Activated T-cell treated with anti-CD3 and anti-CD28 coated beads for 1 hour (primary cell): ENCODE measurements around the gene SLC25A12.
A peak's percentile ranks its signal among the peaks of the same experiment; 100 is the strongest.
"Not testable (repeated sequence)": the region's sequence is repeated elsewhere in the genome, so short reads cannot be mapped to it uniquely, and the experiment has no call there.

ENCODE experiments used
- DNase-seq: peaks from one replicate; pipeline ENCODE4 v3.0.0-alpha.2; 2020; ENCODE audit warnings: low read depth

The SLC25A12 gene, protein sequence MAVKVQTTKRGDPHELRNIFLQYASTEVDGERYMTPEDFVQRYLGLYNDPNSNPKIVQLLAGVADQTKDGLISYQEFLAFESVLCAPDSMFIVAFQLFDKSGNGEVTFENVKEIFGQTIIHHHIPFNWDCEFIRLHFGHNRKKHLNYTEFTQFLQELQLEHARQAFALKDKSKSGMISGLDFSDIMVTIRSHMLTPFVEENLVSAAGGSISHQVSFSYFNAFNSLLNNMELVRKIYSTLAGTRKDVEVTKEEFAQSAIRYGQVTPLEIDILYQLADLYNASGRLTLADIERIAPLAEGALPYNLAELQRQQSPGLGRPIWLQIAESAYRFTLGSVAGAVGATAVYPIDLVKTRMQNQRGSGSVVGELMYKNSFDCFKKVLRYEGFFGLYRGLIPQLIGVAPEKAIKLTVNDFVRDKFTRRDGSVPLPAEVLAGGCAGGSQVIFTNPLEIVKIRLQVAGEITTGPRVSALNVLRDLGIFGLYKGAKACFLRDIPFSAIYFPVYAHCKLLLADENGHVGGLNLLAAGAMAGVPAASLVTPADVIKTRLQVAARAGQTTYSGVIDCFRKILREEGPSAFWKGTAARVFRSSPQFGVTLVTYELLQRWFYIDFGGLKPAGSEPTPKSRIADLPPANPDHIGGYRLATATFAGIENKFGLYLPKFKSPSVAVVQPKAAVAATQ

DNA sequence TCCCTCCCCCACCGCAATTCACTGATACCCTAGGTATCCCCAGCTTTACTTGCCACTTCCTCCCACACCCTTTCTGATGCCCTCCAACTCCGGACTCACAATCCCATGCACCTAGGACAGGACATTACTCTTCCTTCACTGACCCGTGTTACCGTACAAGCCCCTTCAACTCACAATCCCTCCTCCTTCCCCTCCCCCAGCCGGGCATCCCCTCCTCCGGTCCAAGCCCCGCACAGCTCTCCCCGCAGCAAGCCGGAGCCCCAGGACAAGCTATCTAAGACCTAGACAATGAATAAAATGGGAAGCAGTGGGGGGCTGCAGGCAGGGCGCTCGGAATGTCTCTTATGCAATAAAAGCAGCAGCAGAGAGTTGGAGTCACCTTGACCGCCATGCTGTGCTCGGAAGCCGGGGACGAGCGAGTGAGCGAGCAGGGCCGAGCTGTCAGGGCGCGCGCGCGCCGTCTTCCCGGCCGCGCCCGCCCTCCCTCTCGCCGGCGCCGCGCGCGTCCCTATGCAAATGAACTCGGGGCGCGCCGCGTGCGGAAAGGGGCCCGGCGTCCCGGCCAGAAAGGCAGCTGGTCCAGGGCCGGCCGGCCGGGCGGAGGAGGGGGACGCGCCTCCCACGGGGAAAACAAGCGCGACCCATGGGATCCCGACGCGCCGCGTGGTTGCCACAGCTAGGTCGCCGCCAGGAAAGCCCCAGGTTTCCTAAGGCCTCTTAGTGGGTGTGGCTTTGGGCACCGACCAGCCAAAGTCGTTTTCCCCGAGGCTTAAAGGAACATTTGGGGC, at the start of gene SLC25A12:
SLC25A12 (minus strand) TSS at position 421 of the 788 bp plus-strand sequence; CDS start at position 391, 30 bp downstream.
- DNase-seq, result peak; percentile 65

DNA sequence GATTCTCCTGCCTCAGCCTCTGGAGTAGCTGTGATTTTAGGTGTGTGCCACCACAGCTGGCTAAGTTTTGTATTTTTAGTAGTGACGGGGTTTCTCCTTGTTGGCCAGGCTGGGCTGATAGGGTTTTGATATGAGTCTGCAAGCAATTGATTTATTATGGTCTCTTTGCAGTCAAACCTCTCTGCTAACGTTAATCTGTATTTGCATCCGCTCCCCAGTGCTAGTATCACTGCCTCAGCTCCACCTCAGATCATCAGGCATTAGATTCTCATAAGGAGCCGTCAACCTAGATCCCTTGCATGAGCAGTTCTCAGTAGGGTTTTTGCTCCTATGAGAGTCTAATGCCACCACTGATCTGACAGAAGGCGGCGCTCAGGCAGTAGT, 47.3 kb upstream of the SLC25A12 start:
- DNase-seq, result no peak

DNA sequence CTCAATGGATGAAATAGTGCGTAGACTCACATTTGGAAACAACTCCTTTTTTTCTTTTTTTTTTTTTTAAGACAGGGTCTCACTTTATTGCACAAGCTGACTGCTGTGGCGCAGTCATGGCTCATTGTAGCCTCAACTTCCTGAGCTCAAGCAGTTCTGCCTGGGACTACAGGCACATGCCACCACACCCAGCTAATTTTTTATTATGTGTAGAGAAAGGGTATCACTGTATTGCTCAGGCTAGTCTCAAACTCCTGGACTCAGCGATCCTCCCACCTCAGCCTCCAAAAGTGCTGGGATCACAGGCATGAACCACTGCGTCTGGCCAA, 45.7 kb upstream of the SLC25A12 start:
- DNase-seq, result no peak

DNA sequence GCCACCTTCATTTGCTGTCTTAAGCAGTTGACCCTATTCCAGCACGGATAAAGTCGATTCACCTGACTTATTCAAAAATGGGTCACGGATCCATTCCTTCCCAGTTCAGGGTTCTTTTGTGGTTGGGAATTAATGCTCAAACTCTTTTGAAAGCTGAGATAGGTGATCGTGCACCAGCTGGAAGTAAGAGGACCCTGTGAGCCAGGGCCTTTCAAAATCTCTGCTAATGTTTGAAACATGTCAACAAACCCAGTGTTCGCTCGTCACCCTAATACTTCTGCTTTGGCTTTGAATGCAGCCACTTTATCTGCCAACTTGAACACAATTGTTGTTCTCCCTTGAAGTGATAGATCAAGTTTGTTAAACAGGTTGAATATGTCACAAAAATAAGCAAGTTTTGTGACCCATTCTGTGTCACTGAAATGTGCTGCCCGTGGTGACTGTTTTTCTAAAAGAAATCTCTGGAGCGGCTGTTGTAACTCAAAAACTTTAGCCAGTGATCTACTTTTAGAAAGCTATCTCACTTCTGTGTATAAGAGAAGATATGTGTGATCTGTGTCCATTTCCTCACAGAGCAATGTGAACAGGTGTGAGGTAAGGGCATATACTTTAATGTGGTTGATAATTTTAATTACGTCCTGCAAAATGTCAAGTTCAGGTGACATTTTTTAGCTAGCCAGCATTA, 45.2 kb upstream of the SLC25A12 start:
- DNase-seq, result no peak

DNA sequence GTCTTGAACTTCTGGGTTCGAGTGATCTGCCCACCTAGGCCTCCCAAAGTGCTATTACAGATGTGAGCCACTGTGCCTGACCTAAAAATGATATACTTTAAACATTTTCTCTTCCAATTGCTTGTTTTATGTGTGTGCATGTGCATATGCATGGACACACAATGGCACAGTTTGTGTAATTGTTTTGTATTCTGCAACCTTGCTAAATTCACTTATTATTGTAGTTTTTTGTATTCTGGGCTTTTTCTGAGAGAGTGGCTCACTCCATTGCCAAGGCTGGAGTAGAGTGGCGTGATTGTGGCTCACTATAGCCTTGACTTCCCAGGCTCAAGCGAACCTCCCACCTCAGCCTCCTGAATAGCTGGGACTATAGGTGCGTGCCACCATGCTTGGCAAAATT, 36.3 kb upstream of the SLC25A12 start:
- DNase-seq, result no peak

DNA sequence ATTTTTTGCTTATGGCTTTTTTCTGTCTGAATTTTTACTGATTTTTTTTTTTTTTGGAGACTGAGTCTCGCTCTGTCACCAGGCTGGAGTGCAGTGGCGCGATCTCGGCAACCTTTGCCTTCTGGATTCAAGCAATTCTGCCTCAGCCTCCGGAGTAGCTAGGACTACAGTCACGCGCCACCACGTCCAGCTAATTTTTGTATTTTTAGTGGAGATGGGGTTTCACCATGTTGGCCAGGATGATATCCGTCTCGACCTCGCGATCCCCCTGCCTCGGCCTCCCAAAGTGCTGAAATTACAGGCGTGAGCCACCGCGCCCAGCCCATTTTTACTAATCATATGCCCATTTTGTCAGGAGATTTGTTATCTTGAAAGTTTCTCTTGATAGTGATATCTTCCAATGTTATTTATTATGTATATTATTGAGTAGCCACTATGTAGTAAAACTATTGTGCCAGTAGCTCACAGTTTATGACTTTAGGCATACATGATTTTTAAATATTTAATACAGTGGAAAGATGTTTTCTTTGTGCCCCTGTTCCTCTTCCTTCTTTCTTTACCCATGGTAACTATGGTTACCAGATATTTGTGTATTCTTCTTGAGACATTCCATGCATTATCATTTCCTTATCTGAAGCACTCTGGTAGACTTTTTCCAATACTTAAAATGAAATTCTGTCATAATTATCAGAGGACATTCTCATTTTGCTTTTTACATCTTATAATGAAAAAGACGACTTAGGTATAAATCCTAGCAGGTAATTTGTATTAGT, 30.3 kb upstream of the SLC25A12 start:
- no peak for DNase-seq

DNA sequence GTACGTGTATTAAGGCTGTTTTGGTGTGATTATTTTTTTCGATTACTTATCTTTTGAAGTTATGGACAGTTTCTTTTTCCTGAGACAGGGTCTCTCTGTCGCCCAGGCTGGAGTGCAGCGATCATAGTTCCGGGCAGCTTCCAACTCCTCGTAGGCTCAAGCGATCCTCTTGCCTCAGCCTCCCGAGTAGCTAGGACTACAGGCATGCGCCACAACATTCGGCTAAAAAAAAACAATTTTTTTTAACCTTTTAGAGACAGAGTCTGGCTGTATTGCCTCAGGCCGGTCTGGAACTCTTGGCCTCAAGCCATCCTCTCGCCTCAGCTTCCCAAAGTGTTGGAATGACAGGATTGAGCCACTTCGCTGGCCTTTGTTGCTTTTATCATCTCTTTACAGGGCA, 29.2 kb upstream of the SLC25A12 start:
- no peak for DNase-seq

DNA sequence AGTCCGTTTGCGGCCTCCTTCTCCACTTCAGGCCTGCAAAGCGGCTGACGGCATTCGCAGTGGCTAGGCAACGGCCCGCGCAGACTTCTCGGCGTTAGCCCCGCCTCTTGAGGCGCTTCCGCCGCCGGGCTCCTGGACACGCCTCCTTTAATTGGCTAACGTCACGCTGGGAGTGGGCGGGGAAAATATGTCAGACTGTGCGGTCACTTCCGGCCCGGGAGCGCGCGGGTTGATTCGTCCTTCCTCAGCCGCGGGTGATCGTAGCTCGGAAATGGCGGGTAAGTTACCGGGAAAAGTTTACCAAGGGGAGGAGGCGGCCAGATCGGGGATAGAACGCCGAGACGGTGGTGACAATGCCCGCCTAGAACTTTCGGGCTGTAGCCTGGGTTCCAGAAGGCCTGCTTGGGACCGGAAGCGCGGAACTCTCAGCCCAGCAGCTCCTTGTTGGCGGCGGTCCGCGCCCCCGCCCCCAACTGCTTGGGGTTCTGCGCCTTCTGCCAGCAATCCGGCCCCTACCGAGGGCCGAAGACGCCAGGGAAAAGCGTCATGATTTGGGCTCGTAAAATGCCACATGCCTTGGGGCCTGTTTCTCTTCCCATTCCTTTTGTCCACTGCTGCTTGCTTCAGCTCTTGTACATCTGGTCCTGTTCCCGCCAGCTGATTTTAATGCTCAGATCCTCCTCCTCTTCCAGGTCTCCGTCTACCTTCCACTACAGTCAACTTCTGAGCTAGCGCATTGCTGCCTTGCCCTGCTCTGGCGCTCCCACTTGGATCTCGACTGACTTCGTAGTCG, 28.4 kb upstream of the SLC25A12 start, which contains the start of gene HAT1:
HAT1 (plus strand) TSS at position 232 of the 793 bp plus-strand sequence; CDS start at position 272, 40 bp downstream.
- peak; percentile 95 for DNase-seq

DNA sequence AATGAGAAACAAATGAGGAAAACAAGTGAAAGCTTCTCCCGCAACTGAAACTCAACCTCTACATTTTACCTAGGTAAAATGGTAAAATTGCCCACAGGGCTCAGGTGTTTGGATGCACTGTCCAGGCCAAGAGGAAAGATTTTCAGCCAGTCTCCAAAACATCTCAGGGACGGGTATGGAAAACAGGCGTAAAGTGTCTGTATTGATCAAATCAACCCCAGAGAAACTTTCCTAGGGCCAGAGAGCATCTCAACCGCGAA, 27.9 kb upstream of the SLC25A12 start:
- no peak for DNase-seq

DNA sequence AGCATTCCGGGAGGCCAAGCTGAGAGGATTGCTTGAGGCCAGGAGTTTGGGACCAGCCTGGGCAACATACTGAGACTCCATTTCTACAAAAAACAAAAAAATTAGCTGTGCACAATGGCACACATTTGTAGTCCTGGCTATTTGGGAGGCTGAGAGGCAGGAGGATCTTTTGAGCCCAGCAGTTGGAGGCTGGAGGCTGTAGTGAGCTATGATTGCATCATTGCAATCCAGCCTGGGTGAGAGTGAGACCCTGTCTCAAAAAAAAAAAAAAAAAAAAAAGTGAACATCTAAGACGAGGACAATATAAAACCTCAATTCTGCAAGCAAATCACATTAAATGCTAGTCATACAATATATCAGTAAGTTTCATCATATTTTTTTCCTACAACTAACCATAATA, 25.4 kb upstream of the SLC25A12 start:
- DNase-seq, result no peak

DNA sequence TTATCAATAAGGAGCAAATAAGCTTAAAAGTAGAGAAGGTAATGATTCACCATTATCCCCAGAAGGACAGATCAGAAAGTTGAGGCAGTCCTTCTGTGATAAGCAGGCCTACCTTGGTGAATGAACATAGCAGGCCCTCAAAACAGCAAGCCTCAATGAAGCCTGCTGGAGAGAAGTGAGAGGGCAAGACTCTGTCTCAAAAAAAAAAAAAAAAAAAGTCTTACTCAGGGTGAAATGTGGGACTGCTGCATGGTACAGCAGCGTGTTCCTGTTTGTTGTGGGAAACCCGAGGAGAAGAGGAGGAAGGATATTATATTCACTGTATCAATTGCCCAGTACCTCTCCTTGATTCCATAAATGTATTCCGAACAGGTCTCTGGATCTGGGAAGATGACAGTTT, 19.5 kb upstream of the SLC25A12 start:
- no peak for DNase-seq

DNA sequence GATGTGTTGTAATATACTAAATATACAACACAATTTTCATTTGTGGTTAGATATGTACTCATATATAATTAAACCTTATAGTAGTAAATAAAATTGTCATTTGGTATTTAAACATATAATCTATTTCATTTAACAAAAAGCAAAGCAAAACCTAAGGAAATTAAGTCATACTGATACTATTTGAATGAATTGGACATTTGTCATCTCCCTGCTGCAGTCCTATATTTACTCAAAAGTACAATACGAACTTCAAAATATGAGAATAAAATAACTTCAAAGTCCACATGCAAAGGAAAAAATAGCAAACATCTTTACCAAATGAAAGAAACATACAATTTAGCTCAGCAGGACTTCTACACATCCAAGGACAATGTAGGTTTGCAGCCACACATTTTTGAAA, 16.4 kb upstream of the SLC25A12 start:
- no peak for DNase-seq

DNA sequence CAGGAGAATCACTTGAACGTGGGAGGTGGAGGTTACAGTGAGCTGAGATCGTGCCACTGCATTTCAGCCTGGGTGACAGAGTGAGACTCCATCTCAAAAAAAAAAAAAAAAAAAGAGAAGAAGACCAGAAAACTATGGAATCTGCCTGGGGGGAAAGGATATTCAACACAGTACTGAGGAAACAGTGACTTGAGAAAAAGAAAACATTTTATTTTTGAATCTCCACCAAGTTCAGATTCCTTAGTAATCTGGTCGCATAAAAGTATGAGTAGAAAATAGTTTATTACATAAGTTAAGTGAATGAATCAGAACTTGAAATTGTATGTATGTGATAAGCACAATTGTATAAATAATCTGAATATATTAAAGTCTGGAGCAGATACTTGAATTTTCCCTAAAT, 15.2 kb upstream of the SLC25A12 start:
- DNase-seq, result no peak

DNA sequence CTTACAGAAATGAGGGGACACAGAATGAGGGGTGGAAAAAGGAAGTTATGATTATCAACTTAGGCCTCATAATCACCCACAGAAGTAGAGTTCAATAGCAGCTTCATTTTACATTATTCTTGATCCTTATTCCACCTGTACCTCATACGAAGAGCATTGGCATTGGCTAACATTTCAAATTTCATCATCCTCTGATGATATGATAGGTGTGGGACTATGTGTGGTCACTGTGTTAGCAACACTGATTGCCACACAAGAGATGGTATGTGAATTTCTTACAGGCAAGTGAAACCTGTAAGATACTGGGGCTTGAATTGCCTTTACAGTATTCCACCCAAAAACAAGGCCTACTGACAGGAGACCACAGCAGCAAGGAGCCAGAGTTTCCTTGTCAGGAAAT, 14.2 kb upstream of the SLC25A12 start:
- no peak for DNase-seq

DNA sequence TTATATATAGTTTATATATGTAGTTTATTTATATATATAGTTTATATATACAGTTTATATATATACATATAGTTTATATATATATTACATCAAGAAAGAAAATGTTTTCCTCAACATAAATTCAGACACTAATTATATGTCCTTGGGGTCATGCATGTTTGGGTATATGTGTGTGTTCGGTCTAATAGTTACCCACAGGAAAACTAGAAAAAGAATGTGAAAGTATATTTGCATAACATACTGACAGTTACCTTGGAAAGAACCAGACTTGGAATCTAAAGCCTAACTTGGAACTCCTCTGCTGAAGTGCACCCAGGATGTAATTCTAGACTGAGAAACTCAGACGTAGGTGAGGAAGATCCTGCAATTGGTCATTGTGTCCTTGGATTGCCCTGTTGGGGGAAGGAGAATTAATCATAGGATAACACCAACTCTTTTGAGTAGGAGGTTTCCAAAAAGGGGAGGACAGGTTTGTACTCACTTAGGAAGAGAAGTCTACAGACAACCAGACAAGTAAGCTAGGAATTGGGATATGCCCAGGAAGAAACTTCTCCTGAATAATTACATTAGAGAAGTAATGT, 8.9 kb upstream of the SLC25A12 start:
- no peak for DNase-seq

DNA sequence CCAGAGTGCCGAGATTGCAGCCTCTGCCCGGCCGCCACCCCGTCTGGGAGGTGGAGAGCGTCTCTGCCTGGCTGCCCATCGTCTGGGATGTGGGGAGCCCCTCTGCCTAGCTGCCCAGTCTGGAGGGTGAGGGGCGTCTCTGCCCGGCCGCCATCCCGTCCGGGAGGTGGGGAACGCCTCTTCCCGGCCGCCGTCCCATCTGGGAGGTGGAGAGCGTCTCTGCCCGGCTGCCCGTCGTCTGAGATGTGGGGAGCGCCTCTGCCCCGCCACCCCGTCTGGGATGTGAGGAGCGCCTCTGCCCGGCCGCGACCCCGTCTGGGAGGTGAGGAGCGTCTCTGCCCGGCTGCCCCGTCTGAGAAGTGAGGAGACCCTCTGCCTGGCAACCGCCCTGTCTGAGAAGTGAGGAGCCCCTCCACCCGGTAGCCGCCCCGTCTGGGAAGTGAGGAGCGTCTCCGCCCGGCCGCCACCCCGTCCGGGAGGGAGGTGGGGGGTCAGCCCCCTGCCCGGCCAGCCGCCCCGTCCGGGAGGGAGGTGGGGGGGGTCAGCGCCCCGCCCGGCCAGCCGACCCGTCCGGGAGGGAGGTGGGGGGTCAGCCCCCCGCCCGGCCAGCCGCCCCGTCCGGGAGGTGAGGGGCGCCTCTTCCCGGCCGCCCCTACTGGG, 5.7 kb upstream of the SLC25A12 start:
- DNase-seq, result not testable (repeated sequence)

DNA sequence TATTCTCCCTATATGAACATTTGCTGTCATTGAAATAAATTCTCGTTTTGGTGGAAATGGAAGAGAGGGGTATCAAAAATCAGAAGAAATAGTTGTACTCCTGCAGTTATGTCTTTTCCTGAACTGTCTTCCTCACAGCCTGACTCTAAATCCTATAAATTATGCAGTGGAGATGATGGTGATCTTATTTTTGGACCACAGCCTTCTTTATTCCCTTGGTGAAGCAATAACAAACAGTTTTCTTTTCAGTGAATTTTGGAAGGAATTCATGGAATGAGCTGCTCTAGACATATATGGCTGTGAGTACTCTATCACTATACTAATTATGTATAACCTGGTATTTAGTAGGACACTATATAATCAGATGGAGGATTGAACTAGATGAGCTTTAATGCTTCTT, 1.7 kb upstream of the SLC25A12 start:
- no peak for DNase-seq

DNA sequence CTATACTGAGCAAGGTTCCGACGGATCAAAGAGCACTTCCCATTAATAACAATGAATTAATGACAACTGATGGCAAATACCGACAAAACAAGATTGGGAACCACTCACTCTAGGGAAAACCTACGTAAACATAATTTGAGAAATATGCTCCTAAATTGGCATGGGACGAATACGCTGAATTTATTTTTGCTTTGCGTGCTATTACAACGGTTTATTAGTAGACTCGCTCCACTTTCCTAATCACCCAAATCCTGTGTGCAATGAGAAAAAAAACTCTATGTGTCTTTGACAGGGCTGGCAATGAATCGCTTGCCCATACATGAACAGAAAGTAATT, 536 bp upstream of the SLC25A12 start:
- DNase-seq, result no peak

DNA sequence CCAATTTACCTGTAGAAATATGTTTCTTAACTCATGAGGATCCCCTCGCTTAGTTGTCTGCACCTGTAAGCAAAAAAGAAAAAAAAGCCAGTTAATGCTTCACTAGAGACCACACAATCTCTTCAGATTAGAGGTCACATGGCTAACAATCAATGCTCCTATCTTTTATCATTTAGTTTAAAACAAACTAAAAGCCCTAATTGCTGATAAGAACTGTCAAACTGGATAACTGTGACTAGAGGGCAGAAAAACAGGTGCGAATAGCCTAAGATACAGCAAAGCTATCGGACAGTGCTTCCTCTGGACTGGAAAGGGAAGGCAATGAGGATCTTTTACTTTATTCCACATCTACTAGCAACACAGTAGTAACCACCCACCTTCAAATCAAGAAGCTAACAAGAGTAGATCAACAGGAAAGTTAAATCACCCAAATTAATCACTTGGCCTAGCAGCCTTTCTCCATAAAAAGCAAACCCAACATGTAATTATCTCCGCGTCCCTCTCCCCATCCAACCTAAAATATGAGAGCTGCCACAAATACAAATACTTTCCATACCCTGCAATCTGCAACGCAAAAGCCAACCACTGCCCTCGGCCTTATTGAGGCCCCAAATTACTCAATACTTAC, 734 bp downstream of the SLC25A12 start:
- DNase-seq, result no peak

DNA sequence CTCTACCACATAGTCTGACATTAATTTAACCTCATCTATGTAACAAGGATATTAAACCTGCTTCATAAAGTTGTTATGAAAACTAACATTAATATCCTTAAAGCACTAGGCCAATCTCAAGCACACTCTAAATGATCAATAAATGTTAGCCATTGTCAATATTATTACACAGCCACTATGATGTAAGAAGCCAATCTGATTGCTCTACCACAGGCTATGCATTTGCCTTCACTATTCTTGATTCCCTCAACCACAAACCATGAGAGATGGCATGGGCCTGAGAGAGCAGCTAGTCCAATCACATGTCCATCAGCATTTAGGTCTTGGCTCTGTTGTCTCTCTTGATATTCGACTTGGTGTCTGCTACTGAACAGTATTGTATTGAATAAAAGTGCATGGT, 4.2 kb downstream of the SLC25A12 start:
- DNase-seq, result no peak
